GM18517 (cell line): ENCODE results near the gene CCDC187.
"Not testable (repeated sequence)": the region's sequence is repeated elsewhere in the genome, so short reads cannot be mapped to it uniquely, and the experiment has no call there.

Experiments used
- ATAC-seq: cut with Tn5 transposase; IDR thresholded peaks from one replicate; pipeline ENCODE4 v1.9.1; 2021; ENCODE audit warnings: mild to moderate bottlenecking, moderate library complexity; ENCODE audit not compliant: unreplicated experiment

The CCDC187 gene

GRCh38 chr9:136273244-136273865 lies 30.5 kb downstream of the CCDC187 start:
- no peak for ATAC-seq

GRCh38 chr9:136270173-136270705 lies 33.7 kb downstream of the CCDC187 start:
- ATAC-seq: no peak

- ATAC-seq: no peak
These were observed 35.2 kb downstream of the CCDC187 start for GRCh38 chr9:136268735-136269134.

GRCh38 chr9:136268318-136268717 lies 35.6 kb downstream of the CCDC187 start:
- ATAC-seq: no peak

DNA sequence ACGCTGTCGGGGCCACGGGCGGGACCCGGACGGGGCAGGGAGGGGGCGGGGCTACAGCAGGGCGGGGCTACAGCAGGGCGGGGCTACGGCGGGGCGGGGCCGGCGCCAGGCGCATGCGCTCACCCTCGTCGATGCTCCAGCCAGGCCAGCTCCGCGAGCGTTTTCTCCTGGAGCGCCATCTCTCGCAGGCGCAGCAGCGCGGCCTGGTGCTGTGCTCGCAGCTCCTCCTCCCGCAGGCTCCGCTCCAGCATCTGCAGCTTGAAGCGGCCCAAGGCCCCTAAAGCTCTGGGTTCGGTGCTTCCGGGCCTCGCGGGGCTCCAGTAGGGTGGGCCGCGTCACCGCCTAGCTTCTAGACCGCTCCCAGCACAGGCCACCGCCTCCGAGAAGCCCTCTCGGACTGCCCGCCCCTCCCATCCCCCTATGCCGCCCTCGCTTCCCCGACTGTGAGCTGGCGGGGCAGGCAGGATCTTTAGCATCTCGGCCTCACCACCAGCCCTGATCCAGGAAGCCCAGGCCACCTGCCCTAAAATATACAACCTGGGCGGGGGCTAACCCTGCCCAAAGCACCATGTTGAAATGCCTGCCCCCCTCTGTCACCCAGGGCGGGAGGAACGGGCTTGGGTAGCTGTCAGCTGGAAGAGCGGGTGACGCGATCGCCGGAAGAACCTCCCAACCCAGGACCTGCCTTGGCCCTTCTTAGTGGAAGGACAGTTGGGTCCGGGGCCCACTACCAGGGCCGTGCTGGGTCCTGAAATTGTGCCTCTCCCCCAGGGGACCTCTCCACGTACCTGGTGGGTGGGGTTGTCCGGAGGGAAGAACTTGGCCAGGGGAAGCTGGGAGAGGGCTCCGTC lies 36.4 kb downstream of the CCDC187 start:
- no peak for ATAC-seq

GRCh38 chr9:136266641-136267040 lies 37.3 kb downstream of the CCDC187 start:
- ATAC-seq: not testable (repeated sequence)

DNA sequence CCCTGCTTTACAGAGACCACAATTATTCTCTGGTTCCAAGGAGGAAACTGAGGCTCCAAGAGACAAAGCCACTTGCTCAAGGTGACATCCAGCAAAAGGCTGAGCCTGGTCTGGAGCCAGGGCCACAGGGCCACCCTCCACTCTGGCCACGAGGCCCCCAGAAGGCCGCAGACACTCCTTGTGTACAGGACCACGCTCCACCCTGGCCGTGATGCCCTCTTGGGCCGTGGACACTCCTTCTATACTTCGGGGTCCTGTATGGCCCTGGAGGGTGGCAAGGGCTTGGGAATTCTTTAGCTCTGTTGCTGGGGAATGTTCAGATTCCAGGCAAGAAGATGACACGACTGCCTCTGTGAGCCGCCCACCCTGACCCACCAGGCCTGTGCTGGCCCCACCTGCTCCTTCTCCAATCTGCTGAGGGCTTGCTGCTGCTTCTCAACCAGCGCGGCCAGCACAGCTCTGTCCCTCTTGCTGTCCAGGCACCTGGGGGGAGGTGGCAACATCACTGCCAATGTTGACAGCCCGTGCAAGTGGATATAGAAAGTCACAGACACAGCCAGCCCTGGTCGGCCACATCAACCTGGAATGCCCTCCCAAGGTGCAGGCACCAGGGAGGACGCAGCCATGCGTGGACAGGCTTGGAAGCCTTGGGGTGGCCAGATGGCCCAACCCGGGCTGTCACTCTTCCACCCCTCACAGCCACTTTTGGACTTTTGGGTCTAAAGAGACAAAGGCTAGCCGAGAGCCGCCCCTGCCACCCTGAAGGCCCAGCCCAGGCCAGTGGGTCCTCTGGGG lies 38.1 kb downstream of the CCDC187 start:
- no peak for ATAC-seq

DNA sequence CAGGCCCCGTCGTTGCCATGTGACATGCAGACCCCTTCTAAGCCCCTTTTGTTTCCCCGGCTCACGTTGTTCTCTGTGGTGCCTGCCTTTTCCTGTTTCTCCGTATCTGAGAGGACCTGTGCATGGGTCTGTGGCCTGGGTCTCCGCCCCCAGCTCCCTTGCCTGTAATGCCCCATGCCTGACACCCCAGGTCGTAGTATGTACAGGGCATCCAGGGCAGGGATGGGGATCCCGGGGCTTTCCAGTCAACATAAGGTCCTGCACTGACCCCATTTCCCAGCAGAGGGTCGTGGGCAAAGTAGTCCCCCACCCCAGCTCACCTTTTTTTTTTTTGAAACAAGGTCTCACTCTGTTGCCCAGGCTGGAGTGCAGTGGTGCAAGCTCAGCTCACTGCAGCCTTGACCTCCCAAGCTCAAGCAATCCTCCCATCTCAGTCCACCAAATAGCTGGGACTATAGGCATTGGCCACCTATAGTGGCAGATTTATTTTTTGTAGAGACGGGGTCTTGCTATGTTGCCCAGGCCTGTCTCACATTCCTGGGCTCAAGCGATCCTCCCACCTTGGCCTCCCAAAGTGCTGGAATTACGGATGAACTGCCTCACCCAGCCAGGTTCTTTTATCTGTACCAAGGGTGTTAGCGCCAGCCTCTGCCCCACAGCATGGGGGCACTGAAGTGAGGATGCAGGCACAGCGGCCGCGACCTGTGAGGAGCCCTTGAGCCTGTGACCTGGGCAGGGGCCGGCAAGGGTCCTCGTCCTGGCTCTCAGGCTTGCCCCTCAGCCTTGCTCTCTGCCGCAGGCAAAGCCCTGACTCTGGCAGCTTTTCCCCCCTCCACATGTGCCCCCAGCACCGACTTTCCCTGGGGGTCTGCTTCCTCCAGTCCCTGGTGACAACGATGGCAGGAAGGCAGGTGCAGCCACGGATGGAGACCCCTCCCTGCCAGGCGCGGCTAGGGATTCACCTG lies 39.2 kb downstream of the CCDC187 start:
- no peak for ATAC-seq

- no peak for ATAC-seq
These were observed 39.9 kb downstream of the CCDC187 start for GRCh38 chr9:136264031-136264430.

- no peak for ATAC-seq
These were observed 41.2 kb downstream of the CCDC187 start for GRCh38 chr9:136262671-136263178.

DNA sequence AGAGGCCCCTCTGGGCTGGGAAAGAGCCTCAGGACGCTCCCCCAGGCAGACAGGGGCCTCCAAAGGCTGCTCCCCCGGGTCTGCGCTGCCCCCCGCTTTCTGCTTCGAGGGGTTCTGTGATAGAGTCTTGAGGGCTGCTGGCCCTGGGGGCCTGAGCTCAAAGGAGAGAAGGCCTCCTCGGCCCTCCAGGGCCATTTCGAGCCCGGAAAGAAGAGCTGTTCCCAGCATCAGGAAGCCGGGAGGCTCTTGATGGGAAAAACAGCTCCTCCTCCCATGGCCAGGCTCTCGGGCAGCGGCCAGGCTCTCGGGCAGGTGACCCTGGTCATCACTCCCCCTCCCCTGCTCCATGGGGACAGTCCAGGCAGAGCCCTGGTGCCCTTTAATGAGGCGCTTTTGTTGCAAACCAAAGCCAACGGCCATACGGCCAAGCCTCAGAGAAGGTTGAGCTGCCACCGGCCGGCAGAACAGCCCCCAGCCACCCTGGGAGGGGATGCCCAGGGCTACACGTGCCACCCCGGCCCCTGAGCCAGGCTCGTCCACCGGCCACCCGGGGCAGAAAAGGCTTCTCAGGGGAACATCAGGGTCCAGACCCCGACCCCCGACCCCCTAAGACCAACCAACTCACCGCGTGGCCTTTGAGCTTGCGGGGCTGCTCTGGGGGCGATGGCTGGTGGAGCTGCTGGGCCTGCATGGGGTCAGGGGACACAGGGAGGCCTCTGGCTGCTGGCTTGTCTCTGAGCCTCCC lies 42.0 kb downstream of the CCDC187 start:
- ATAC-seq: no peak

DNA sequence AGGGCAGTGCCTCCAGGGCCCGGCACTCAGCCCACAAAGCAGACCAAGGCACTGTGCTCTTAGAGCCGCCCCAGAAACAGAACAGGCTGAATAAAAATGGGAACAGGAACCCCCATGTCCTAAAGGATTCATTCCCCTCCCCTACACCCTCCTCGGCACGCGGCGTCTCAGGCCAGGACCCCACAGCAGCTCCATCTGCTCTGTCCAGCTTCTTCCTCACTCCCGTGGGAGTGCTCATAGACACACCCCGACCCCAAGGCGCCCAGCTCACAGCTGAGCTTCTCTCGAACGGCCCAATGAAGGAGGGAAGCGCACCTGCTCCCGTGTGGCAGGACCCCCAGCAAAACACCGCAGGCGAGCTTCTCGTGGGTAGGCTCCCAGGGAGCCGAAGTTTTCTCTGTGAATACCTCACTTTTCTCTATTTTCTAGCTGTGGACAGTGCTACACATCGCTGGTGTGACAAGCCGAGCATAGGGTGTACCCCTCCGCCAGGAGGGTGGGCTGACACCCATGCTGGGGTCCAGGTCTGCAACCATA lies 42.9 kb downstream of the CCDC187 start:
- ATAC-seq: no peak

DNA sequence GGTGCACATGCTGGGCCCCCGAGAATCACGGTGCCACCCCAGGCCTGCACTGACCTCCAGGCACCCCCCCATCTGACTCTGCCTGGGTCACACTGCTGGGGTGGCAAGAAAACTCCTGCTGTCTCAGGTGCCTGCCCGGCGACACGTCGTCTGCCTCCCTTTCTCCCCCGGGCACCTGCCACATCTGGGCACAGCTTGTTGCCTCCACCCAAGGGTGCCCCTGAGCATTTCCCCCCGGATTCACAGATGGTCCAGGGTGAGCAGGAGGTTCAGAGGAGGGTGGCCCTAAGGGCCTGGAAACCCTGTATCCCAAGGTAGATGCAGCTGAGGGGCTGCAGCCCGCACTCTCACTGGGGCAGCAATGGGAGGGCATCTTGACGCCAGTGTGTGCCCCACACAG lies 43.4 kb downstream of the CCDC187 start:
- ATAC-seq: no peak

DNA sequence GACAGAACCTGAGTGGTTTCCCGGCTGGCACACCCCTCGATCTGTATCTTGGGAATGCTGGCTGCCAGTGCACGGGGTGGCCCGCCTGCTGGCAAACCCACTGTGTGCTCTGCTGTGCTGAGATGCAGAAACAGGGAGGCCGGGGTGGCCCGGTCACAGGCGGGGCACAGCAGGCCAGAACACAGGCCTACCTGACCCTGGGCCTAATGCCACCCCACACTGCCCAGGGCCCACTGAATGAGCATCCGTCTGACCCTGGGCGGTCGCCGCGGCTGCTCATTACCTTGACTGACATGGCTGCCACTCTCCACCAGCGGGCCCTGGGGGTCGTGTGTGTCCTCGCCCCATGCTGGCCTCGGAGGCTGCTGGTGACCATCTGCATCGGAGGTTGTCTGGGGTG lies 44.1 kb downstream of the CCDC187 start:
- ATAC-seq: no peak

- ATAC-seq: no peak
These were observed 44.4 kb downstream of the CCDC187 start for GRCh38 chr9:136259517-136259813.

GRCh38 chr9:136258786-136259516 lies 44.9 kb downstream of the CCDC187 start:
- ATAC-seq: no peak

GRCh38 chr9:136258299-136258625 lies 45.6 kb downstream of the CCDC187 start:
- no peak for ATAC-seq

- no peak for ATAC-seq
These were observed 46.3 kb downstream of the CCDC187 start for GRCh38 chr9:136257381-136258298.
